GM12872 (cell line): ENCODE data around the gene DCDC1.

ENCODE experiments used
- CTCF ChIP-seq: IDR thresholded peaks from 3 replicates; pipeline ENCODE4 v1.5.1; 2011; ENCODE audit warnings: low read depth, mild to moderate bottlenecking, low read length, moderate library complexity; ENCODE audit not compliant: insufficient read depth

Gene DCDC1

GRCh38 chr11:30876228-30876627 lies 493.3 kb downstream of the DCDC1 start:
- TF ChIP-seq CTCF: no peak

- TF ChIP-seq CTCF: no peak
Observed at GRCh38 chr11:30875806-30876205, 493.7 kb downstream of the DCDC1 start.

- no peak for TF ChIP-seq CTCF
Observed at GRCh38 chr11:30873924-30874610, 495.5 kb downstream of the DCDC1 start.

GRCh38 chr11:30868626-30869081 lies 500.9 kb downstream of the DCDC1 start:
- TF ChIP-seq CTCF: no peak

GRCh38 chr11:30863209-30863608 lies 506.3 kb downstream of the DCDC1 start:
- TF ChIP-seq CTCF: no peak

GRCh38 chr11:30861531-30861930 lies 508.0 kb downstream of the DCDC1 start:
- TF ChIP-seq CTCF: no peak

- no peak for TF ChIP-seq CTCF
Observed at GRCh38 chr11:30861064-30861463, 508.5 kb downstream of the DCDC1 start.
